ENCODE data around the gene IQSEC1.

The IQSEC1 gene

GRCh38 chr3:12979151-12979946, 93.9 kb downstream of the IQSEC1 start:
- Histone ChIP-seq H3K9me3 (ENCODE audit: control insufficient read depth, low read length) (no peaks in the 10 kb centered on the region), H3K4me1 (ENCODE audit: control insufficient read depth, insufficient read depth, low read length, poor library complexity, severe bottlenecking) (peaks cover 12% of the 10 kb centered on the region), H3K36me3 (ENCODE audit: control insufficient read depth, insufficient read depth, low read length) (no peaks in the 10 kb centered on the region), H3K27ac (ENCODE audit: low read depth, low read length, severe bottlenecking) (no peak overlapping the region), H3K4me3 (ENCODE audit: extremely low read depth, insufficient read depth, low read length, poor library complexity, severe bottlenecking) (no peak overlapping the region)
- WGBS, 2 experiments (ENCODE audit: insufficient coverage in 2 of 2), result 90 to 97% methylated on average over 17 of the region's 20 CpGs

GRCh38 chr3:12978682-12979081, 94.5 kb downstream of the IQSEC1 start:
- H3K4me1 ChIP-seq (ENCODE audit: control insufficient read depth, insufficient read depth, low read length, poor library complexity, severe bottlenecking), result peaks cover 12% of the 10 kb centered on the region
- WGBS, 2 experiments (ENCODE audit: insufficient coverage in 2 of 2), result 17 to 83% methylated on average over 1 to 2 of the region's 4 CpGs
- H3K9me3 ChIP-seq (ENCODE audit: control insufficient read depth, low read length), result no peaks in the 10 kb centered on the region
- no peak overlapping the region for H3K27ac ChIP-seq (ENCODE audit: low read depth, low read length, severe bottlenecking)
- H3K36me3 ChIP-seq (ENCODE audit: control insufficient read depth, insufficient read depth, low read length), result no peaks in the 10 kb centered on the region
- H3K4me3 ChIP-seq (ENCODE audit: extremely low read depth, insufficient read depth, low read length, poor library complexity, severe bottlenecking), result no peak overlapping the region

GRCh38 chr3:12977117-12977808, 96.0 kb downstream of the IQSEC1 start:
- Histone ChIP-seq H3K27ac (ENCODE audit: low read depth, low read length, severe bottlenecking) (no peak overlapping the region), H3K9me3 (ENCODE audit: control insufficient read depth, low read length) (no peaks in the 10 kb centered on the region), H3K36me3 (ENCODE audit: control insufficient read depth, insufficient read depth, low read length) (no peaks in the 10 kb centered on the region), H3K4me3 (ENCODE audit: extremely low read depth, insufficient read depth, low read length, poor library complexity, severe bottlenecking) (no peak overlapping the region), H3K4me1 (ENCODE audit: control insufficient read depth, insufficient read depth, low read length, poor library complexity, severe bottlenecking) (peaks cover 12% of the 10 kb centered on the region)
- 85 to 93% methylated on average over 7 to 8 of the region's 10 CpGs for WGBS, 2 experiments (ENCODE audit: insufficient coverage in 2 of 2)

GRCh38 chr3:12975748-12976522, 97.3 kb downstream of the IQSEC1 start:
- WGBS, 2 experiments (ENCODE audit: insufficient coverage in 2 of 2), result 89 to 96% methylated on average over 8 to 9 of the region's 12 CpGs
- H3K4me3 ChIP-seq (ENCODE audit: extremely low read depth, insufficient read depth, low read length, poor library complexity, severe bottlenecking), result no peak overlapping the region
- H3K27ac ChIP-seq (ENCODE audit: low read depth, low read length, severe bottlenecking), result no peak overlapping the region
- H3K36me3 ChIP-seq (ENCODE audit: control insufficient read depth, insufficient read depth, low read length), result no peaks in the 10 kb centered on the region
- peaks cover 12% of the 10 kb centered on the region for H3K4me1 ChIP-seq (ENCODE audit: control insufficient read depth, insufficient read depth, low read length, poor library complexity, severe bottlenecking)
- H3K9me3 ChIP-seq (ENCODE audit: control insufficient read depth, low read length), result no peaks in the 10 kb centered on the region

- no peak overlapping the region for H3K4me3 ChIP-seq (ENCODE audit: extremely low read depth, insufficient read depth, low read length, poor library complexity, severe bottlenecking)
- H3K9me3 ChIP-seq (ENCODE audit: control insufficient read depth, low read length), result no peaks in the 10 kb centered on the region
- 85 to 89% methylated on average over 5 to 6 of the region's 6 CpGs for WGBS, 2 experiments (ENCODE audit: insufficient coverage in 2 of 2)
- H3K36me3 ChIP-seq (ENCODE audit: control insufficient read depth, insufficient read depth, low read length), result no peaks in the 10 kb centered on the region
- H3K27ac ChIP-seq (ENCODE audit: low read depth, low read length, severe bottlenecking), result no peak overlapping the region
- peaks cover 12% of the 10 kb centered on the region for H3K4me1 ChIP-seq (ENCODE audit: control insufficient read depth, insufficient read depth, low read length, poor library complexity, severe bottlenecking)
Measured at GRCh38 chr3:12974819-12975218, 98.4 kb downstream of the IQSEC1 start.

GRCh38 chr3:12974334-12974733, 98.9 kb downstream of the IQSEC1 start:
- H3K9me3 ChIP-seq (ENCODE audit: control insufficient read depth, low read length), result no peaks in the 10 kb centered on the region
- WGBS, 2 experiments (ENCODE audit: insufficient coverage in 2 of 2), result 90 to 96% methylated on average over 4 of the region's 6 CpGs
- H3K27ac ChIP-seq (ENCODE audit: low read depth, low read length, severe bottlenecking), result no peak overlapping the region
- peaks cover 8% of the 10 kb centered on the region for H3K4me1 ChIP-seq (ENCODE audit: control insufficient read depth, insufficient read depth, low read length, poor library complexity, severe bottlenecking)
- H3K36me3 ChIP-seq (ENCODE audit: control insufficient read depth, insufficient read depth, low read length), result no peaks in the 10 kb centered on the region
- no peak overlapping the region for H3K4me3 ChIP-seq (ENCODE audit: extremely low read depth, insufficient read depth, low read length, poor library complexity, severe bottlenecking)

GRCh38 chr3:12973827-12974226, 99.4 kb downstream of the IQSEC1 start:
- Histone ChIP-seq H3K9me3 (ENCODE audit: control insufficient read depth, low read length) (no peaks in the 10 kb centered on the region), H3K4me1 (ENCODE audit: control insufficient read depth, insufficient read depth, low read length, poor library complexity, severe bottlenecking) (peaks cover 4% of the 10 kb centered on the region), H3K36me3 (ENCODE audit: control insufficient read depth, insufficient read depth, low read length) (no peaks in the 10 kb centered on the region), H3K4me3 (ENCODE audit: extremely low read depth, insufficient read depth, low read length, poor library complexity, severe bottlenecking) (no peak overlapping the region), H3K27ac (ENCODE audit: low read depth, low read length, severe bottlenecking) (no peak overlapping the region)
- 90 to 95% methylated on average over 4 to 5 of the region's 6 CpGs for WGBS, 2 experiments (ENCODE audit: insufficient coverage in 2 of 2)

GRCh38 chr3:12972781-12973702, 100.2 kb downstream of the IQSEC1 start:
- no peaks in the 10 kb centered on the region for H3K36me3 ChIP-seq (ENCODE audit: control insufficient read depth, insufficient read depth, low read length)
- no peak overlapping the region for H3K27ac ChIP-seq (ENCODE audit: low read depth, low read length, severe bottlenecking)
- no peaks in the 10 kb centered on the region for H3K9me3 ChIP-seq (ENCODE audit: control insufficient read depth, low read length)
- no peak overlapping the region for H3K4me3 ChIP-seq (ENCODE audit: extremely low read depth, insufficient read depth, low read length, poor library complexity, severe bottlenecking)
- H3K4me1 ChIP-seq (ENCODE audit: control insufficient read depth, insufficient read depth, low read length, poor library complexity, severe bottlenecking), result no peaks in the 10 kb centered on the region
- WGBS, 2 experiments (ENCODE audit: insufficient coverage in 2 of 2), result 79 to 82% methylated on average over 6 to 7 of the region's 10 CpGs

- Histone ChIP-seq H3K27ac (ENCODE audit: low read depth, low read length, severe bottlenecking) (no peak overlapping the region), H3K4me3 (ENCODE audit: extremely low read depth, insufficient read depth, low read length, poor library complexity, severe bottlenecking) (no peak overlapping the region)
- WGBS, 2 experiments (ENCODE audit: insufficient coverage in 2 of 2), result 76 to 92% methylated on average over 2 to 3 of the region's 3 CpGs
Measured at GRCh38 chr3:12972043-12972442, 101.2 kb downstream of the IQSEC1 start.

GRCh38 chr3:12970684-12971083, 102.5 kb downstream of the IQSEC1 start:
- peaks cover 9% of the 10 kb centered on the region for H3K4me1 ChIP-seq (ENCODE audit: control insufficient read depth, insufficient read depth, low read length, poor library complexity, severe bottlenecking)
- H3K9me3 ChIP-seq (ENCODE audit: control insufficient read depth, low read length), result no peaks in the 10 kb centered on the region
- no peak overlapping the region for H3K27ac ChIP-seq (ENCODE audit: low read depth, low read length, severe bottlenecking)
- no peaks in the 10 kb centered on the region for H3K36me3 ChIP-seq (ENCODE audit: control insufficient read depth, insufficient read depth, low read length)
- no peak overlapping the region for H3K4me3 ChIP-seq (ENCODE audit: extremely low read depth, insufficient read depth, low read length, poor library complexity, severe bottlenecking)
- 95 to 100% methylated on average over 5 of the region's 5 CpGs for WGBS, 2 experiments (ENCODE audit: insufficient coverage in 2 of 2)

More at GRCh38 chr3:12972043-12972442, 101.2 kb downstream of the IQSEC1 start:
- no peaks in the 10 kb centered on the region for H3K9me3 ChIP-seq (ENCODE audit: control insufficient read depth, low read length)
- no peaks in the 10 kb centered on the region for H3K4me1 ChIP-seq (ENCODE audit: control insufficient read depth, insufficient read depth, low read length, poor library complexity, severe bottlenecking)
- H3K36me3 ChIP-seq (ENCODE audit: control insufficient read depth, insufficient read depth, low read length), result no peaks in the 10 kb centered on the region
